ENCODE data around the gene CDR2L. TPM values are rescaled to one million over a fixed set of nuclear protein-coding genes. Genes with fewer than 3 reads are reported as not detected.
"Not testable (repeated sequence)": the region's sequence is repeated elsewhere in the genome, so short reads cannot be mapped to it uniquely, and the experiment has no call there.

CDR2L gene
- polyA plus RNA-seq, 1 of the 3 experiments (the other 2 are of a cell fraction) = 21.2 TPM

GRCh38 chr17:74968361-74968780 is 19.1 kb upstream of the CDR2L start:
- CTCF ChIA-PET = interaction anchor here (1.0 to 12.5 kb wide), 9 partner anchors 9 to 177 kb away, joined by 3 to 219 read pairs (median 8); partner anchors contain the start of genes CDR2L, OTOP2 and USH1G
- TF ChIP-seq ZBTB33 (IDR thresholded peaks at IDR 0.05; ENCODE audit: borderline replicate concordance, low read depth) (no peak), USF2 (IDR thresholded peaks at IDR 0.05; ENCODE audit: borderline replicate concordance, low read depth, low read length) (no peak), NRF1 (IDR thresholded peaks at IDR 0.05; ENCODE audit: low read depth, low read length) (no peak), TEAD4 (IDR thresholded peaks at IDR 0.05; ENCODE audit: borderline replicate concordance, insufficient read depth) (no peak), RCOR1 (IDR thresholded peaks at IDR 0.05; ENCODE audit: low read length) (no peak), GATA2 (CRISPR knock-in tag; IDR thresholded peaks at IDR 0.05) (no peak), SIN3A (IDR thresholded peaks at IDR 0.05; ENCODE audit: borderline replicate concordance, low read depth, low read length) (no peak)

GRCh38 chr17:74969501-74969900 is 17.9 kb upstream of the CDR2L start:
- not testable (repeated sequence) for H3K79me2 ChIP-seq (ENCODE audit: insufficient read depth); H3K4me2 ChIP-seq; H3K36me3 ChIP-seq (replicated peaks in 1 of 2; ENCODE audit: control insufficient read depth in 1 of 2, insufficient read depth in 2 of 2, low read length in 1 of 2); H3K27ac ChIP-seq (ENCODE audit: low read depth in 2 of 2, low read length in 1 of 2); H3K9me3 ChIP-seq; H3K4me3 ChIP-seq (ENCODE audit: low read depth in 2 of 2, low read length in 1 of 2); H2AFZ ChIP-seq (ENCODE audit: low read depth); H4K20me1 ChIP-seq (ENCODE audit: insufficient read depth); H3K9me2 ChIP-seq; H3K9ac ChIP-seq; H3F3A ChIP-seq (replicated peaks; ENCODE audit: insufficient read depth); DNase-seq
- ChIA-PET CTCF (interaction anchor here (1.4 to 12.5 kb wide), 6 partner anchors 10 to 144 kb away, joined by 3 to 219 read pairs (median 13); partner anchors contain the start of genes CDR2L, OTOP2 and USH1G), POLR2A (interaction anchor here (0.5 to 6.7 kb wide), 3 partner anchors 21 to 50 kb away, joined by 3 to 97 read pairs (median 8); partner anchors contain the start of gene MRPL58)
- H3K4me1 ChIP-seq (ENCODE audit: control insufficient read depth in 1 of 2, insufficient read depth in 2 of 2, low read depth in 1 of 2, low read length in 1 of 2) = peaks cover 0 to 22% of the 10 kb centered on the region in 2 experiments; a peak in 1 of 4 replicates
- H3K27me3 ChIP-seq (ENCODE audit: insufficient read depth) = peaks cover 26% of the 10 kb centered on the region
- 92% methylated on average over 5 of the region's 5 CpGs for WGBS (ENCODE audit: low lambda C conversion rate)

More at GRCh38 chr17:74968361-74968780, 19.1 kb upstream of the CDR2L start:
- H3K27me3 ChIP-seq (ENCODE audit: insufficient read depth) = peaks cover 15% of the 10 kb centered on the region
- POLR2A ChIA-PET = interaction anchor here (1.7 to 6.7 kb wide), 2 partner anchors 22 to 44 kb away, joined by 8 to 97 read pairs; partner anchors contain the start of gene MRPL58
- H4K20me1 ChIP-seq (ENCODE audit: insufficient read depth) = no peaks in the 10 kb centered on the region
- H3K4me2 ChIP-seq = no peak overlapping the region
- H3K4me3 ChIP-seq (ENCODE audit: low read depth in 2 of 2, low read length in 1 of 2) = no peak overlapping the region
- H3K9me3 ChIP-seq = no peaks in the 10 kb centered on the region
- H3K36me3 ChIP-seq (replicated peaks in 1 of 2; ENCODE audit: control insufficient read depth in 1 of 2, insufficient read depth in 2 of 2, low read length in 1 of 2) = no peaks in the 10 kb centered on the region
- no peak overlapping the region for H3K27ac ChIP-seq (ENCODE audit: low read depth in 2 of 2, low read length in 1 of 2)
- no peak overlapping the region for H2AFZ ChIP-seq (ENCODE audit: low read depth)
- peaks cover 0 to 22% of the 10 kb centered on the region in 2 experiments; a peak in 1 of 4 replicates for H3K4me1 ChIP-seq (ENCODE audit: control insufficient read depth in 1 of 2, insufficient read depth in 2 of 2, low read depth in 1 of 2, low read length in 1 of 2)
- H3F3A ChIP-seq (replicated peaks; ENCODE audit: insufficient read depth) = peaks cover 5% of the 10 kb centered on the region
- DNase-seq = no peak
- no peak overlapping the region for H3K9ac ChIP-seq
- no peaks in the 10 kb centered on the region for H3K79me2 ChIP-seq (ENCODE audit: insufficient read depth)
- 76% methylated on average over 4 of the region's 5 CpGs for WGBS (ENCODE audit: low lambda C conversion rate)
- no peaks in the 10 kb centered on the region for H3K9me2 ChIP-seq
